Measurements from ENCODE around the gene SLC25A40. TPM values are rescaled to one million over a fixed set of nuclear protein-coding genes. Genes with fewer than 3 reads are reported as not detected.
"Not testable (repeated sequence)": the region's sequence is repeated elsewhere in the genome, so short reads cannot be mapped to it uniquely, and the experiment has no call there.

Gene SLC25A40, protein sequence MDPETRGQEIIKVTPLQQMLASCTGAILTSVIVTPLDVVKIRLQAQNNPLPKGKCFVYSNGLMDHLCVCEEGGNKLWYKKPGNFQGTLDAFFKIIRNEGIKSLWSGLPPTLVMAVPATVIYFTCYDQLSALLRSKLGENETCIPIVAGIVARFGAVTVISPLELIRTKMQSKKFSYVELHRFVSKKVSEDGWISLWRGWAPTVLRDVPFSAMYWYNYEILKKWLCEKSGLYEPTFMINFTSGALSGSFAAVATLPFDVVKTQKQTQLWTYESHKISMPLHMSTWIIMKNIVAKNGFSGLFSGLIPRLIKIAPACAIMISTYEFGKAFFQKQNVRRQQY
- total RNA-seq (2014; rRNA removed; shearing (Covaris generic)), result 17.0 and 19.6 TPM in 2 replicates

DNA sequence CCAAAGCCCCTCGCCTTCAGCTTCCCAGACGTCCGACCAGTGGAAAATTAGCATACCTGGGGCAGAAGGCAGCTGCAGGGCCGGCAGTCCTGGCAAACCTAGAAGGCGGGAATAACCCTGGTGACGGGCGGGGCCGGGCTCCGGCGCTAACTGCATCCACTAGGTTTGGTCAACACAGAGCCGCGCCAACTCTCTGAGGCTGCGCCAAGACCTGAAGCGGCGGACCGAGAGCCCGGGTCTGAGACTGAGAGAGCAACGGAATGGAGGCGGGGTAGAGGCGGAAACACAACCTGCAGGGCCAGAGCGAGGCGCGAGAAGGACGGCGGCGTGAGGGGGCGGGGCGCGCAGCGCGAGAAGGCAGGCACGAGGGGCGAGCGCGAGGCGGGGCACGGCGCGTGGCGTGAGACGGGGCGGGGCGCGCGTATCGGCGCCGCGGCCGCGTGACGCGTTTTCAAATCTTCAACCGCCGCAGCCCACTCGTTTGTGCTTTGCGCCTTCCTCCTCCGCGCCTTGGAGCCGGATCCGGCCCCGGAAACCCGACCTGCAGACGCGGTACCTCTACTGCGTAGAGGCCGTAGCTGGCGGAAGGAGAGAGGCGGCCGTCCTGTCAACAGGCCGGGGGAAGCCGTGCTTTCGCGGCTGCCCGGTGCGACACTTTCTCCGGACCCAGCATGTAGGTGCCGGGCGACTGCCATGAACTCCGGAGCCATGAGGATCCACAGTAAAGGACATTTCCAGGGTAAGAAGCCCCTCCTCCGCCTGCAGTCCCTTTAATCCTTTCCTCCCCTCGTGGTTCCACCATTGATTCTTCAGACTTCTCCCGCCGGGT is at the start of gene SLC25A40, which contains the start of gene DBF4:
SLC25A40 (minus strand) TSS at position 321 of the 829 bp plus-strand sequence. CDS start 17,633 bp downstream, outside the sequence.
DBF4 (plus strand) TSS at position 454 of the 829 bp plus-strand sequence; CDS start at position 694, 240 bp downstream.
- DNase-seq (ENCODE audit: low read depth), result peak; percentile 98

DNA sequence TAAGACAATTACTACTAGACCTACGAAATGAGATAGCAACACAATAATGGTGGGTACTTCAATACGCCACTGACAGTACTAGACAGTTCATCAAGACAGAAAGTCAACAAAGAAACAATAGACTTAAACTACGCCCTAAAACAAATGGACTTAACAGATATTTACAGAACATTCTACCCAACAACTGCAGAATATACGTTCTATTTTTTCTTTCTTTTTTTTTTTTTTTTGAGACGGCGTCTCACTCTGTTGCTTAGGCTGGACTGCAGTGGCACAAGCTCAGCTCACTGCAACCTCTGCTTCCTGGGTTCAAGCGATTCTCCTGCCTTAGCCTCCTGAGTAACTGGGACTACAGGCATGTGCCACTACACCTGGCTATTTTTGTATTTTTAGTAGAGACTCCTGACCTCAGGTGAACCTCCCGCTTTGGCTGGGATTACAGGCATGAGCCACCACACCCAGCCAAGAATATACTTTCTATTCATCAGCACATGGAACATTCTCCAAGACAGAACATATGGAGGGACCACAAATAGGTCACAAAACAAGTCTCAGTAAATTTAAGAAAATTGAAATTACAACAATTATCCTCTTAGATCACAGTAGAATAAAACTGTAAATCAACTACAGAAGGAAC is 46.7 kb upstream of the SLC25A40 start:
- DNase-seq (ENCODE audit: low read depth), result not testable (repeated sequence)

DNA sequence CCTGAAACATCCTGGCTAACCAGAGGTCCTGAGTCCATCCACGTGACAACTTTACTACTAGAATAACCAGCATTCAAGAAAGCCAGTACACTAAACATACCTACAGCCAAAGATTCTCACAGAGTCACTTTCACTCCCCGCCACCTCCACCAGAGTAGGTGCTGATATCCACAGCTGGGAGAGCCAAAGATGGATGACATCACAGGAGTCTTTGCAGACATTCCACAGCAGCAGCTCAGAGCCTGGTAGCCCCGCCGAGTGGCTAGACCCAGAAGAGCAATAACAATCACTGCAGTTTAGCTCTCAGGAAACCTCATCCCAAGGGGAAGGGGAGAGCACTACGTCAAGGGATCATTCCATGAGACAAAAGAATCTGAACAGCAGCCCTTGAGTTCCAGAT is 44.4 kb upstream of the SLC25A40 start:
- DNase-seq (ENCODE audit: low read depth), result no peak

- DNase-seq (ENCODE audit: low read depth), result no peak
Measured at GRCh38 chr7:87919875-87920274, 43.7 kb upstream of the SLC25A40 start.

DNA sequence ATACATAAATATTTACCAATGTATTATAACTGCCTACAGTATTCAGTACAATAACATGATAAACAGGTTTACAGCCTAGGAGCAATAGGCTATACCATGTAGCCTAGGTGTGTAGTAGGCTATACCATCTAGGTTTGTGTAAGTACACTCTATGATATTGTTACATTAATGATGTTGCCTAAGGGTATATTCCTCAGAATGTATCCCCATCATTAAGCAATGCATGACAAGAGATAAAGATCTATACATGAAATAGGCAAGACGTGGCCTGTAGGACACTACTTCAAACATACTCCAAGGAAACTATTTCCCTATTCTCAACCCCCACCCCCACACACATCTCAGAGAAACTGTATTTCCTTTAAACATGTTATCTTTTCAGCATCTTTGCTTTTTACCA is 42.6 kb upstream of the SLC25A40 start:
- DNase-seq (ENCODE audit: low read depth), result no peak

GRCh38 chr7:87912121-87912520 is 36.0 kb upstream of the SLC25A40 start:
- DNase-seq (ENCODE audit: low read depth), result no peak

DNA sequence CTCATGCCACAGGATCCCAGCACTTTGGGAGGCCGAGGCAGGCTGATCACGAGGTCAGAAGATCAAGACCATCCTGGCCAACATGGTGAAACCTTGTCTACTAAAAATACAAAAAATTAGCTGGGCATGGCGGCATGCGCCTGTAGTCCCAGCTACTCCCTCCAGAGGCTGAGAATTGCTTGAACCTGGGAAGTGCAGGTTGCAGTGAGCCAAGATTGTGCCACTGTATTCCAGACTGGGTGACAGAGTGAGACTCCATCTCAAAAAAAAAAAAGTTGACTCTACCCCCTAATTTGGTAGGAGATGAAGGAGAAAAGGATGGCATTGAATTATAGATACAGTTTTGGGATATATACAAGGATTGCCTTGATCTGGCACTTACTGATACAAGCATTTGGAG is 32.7 kb upstream of the SLC25A40 start:
- not testable (repeated sequence) for DNase-seq (ENCODE audit: low read depth)

GRCh38 chr7:87907136-87907906 is 31.2 kb upstream of the SLC25A40 start:
- DNase-seq (ENCODE audit: low read depth), result not testable (repeated sequence)

DNA sequence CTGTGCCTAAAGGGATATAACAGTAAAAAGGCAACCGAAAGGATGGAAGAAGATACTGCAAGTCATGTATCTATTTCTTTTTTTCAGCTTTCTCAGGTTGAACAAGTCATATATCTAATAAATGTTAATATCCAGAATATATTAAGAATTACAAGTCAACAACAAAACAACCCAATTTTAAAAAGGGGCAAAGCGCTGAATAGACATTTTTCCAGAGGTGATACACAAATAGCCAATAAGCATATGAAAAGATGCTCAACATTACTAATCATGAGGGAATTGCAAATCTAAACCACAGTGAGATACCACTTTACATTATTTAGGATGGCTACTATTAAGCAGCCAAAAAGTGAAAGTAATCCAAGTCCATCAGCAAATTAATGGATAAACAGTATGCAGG is 23.1 kb upstream of the SLC25A40 start:
- no peak for DNase-seq (ENCODE audit: low read depth)

- no peak for DNase-seq (ENCODE audit: low read depth)
Measured at GRCh38 chr7:87895363-87895762, 19.2 kb upstream of the SLC25A40 start.

- no peak for DNase-seq (ENCODE audit: low read depth)
Measured at GRCh38 chr7:87886875-87887274, 10.7 kb upstream of the SLC25A40 start.

GRCh38 chr7:87885018-87885417 is 8.9 kb upstream of the SLC25A40 start:
- no peak for DNase-seq (ENCODE audit: low read depth)

- no peak for DNase-seq (ENCODE audit: low read depth)
Measured at GRCh38 chr7:87882151-87882937, 6.2 kb upstream of the SLC25A40 start.

- no peak for DNase-seq (ENCODE audit: low read depth)
Measured at GRCh38 chr7:87878208-87878735, 2.1 kb upstream of the SLC25A40 start.

DNA sequence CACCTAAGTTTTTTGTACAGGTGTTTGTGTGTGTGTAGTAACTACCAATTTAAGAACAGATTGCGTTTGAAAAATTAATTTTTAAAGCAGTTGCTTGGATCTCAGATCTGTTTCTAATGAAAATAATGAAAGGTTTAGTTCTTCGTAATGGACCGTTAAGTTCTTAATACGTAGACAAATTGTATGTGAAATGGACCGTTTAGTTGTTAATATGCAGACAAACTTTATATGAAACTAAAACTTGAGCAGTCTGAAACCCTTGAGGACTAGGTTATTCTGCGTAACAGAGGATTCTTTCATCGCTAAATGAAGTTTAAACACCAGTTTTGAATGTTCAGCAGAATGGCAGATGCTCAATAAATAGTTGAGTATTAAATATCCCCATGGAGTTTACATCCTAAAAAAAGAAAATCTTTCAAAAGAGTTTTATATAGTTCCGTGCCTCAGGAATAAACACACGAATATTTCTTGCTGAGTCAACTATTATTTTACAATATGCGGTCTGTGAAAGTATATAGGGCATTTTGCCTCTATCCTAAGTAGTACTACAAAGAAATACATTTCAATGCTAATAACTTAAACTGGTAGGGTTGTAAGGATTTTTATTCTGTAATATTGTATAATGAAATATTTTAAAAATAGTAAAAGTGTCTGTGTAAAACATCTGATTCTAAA is 1.3 kb upstream of the SLC25A40 start:
- DNase-seq (ENCODE audit: low read depth), result no peak

DNA sequence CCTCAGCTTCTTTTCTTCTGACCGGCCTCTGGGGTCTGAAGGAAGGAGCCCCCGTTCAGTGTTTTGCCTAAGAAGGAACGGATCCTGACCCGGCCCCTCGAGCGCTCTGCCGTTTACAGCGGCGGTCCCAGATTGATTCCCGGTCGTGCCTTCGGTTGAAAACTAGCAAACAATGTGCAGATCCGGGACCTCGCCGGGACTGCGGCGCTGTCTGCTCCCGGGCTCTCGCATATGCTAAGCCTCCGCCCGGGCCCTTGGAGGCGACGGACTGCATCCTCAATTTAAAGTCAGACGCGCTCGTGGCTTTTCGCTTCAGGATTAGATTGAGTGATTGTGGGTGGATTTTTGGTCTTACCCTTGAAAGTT is 692 bp upstream of the SLC25A40 start:
- DNase-seq (ENCODE audit: low read depth), result peak; percentile 48

DNA sequence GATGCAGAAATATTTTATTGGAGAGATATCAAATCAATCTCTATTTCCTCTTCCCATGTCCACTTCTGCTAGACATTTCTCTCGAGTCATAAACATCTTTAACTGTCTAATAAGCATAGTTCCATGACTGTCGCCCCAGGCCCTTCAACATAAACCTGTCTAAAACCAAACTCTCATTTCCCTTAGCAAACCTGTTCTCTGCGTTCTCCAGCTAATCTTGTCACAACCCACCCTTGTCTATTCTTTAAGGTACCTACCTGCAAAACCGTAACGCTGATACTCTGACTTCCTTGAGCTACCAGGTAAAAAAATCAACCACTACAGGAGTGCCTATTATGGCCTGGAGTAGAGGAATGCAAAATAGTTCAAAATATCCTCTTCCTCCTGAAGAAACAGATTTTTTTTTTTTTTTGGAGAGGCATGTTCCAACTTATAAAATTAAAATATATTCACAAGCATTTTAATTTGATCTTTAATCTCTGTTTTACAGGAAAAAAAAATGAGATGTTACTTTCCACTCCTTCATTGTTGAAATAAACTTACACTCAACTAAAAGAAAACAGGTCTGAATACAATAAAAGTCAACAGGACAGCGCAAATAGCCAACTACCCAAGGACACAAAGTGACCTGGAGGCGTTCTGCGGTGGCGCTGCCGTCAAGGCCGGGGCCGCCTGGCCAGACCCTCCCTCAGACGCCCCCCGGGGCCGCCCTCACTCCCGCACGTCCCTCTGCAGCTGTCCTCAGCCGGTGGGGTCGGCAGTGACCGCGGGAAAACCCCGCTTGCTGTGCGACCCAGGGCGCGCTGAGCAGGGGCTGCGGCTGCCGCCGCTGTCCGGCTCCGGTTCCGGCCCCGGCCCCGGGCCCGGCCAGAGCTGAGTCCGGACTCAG is 765 bp downstream of the SLC25A40 start:
- DNase-seq (ENCODE audit: low read depth), result no peak

- no peak for DNase-seq (ENCODE audit: low read depth)
Measured at GRCh38 chr7:87874066-87874465, 2.1 kb downstream of the SLC25A40 start.

- DNase-seq (ENCODE audit: low read depth), result not testable (repeated sequence)
Measured at GRCh38 chr7:87873328-87873727, 2.8 kb downstream of the SLC25A40 start.

Data from Daoy (cell line).